Left ventricle myocardium inferior (tissue), 1 donor: ENCODE measurements around the gene STAT5A. TPM values are rescaled to one million over a fixed set of nuclear protein-coding genes. Genes with fewer than 3 reads are reported as not detected.
A peak's percentile ranks its signal among the peaks of the same experiment; 100 is the strongest.
"Not testable (repeated sequence)": the region's sequence is repeated elsewhere in the genome, so short reads cannot be mapped to it uniquely, and the experiment has no call there.

Source experiments
- DNase-seq: peaks from one replicate; pipeline ENCODE4 v3.0.0-alpha.2; 2020
- H3K27ac ChIP-seq: fragments of 200-600 bp; replicated peaks from 2 replicates; pipeline ENCODE4 v1.8.0; 2021
- H3K27me3 ChIP-seq: fragments of 200-600 bp; 2 replicates; pipeline ENCODE4 v1.8.0; 2021; ENCODE audit warnings: low read depth
- H3K36me3 ChIP-seq: fragments of 200-600 bp; 2 replicates; pipeline ENCODE4 v1.8.0; 2021
- H3K4me1 ChIP-seq: fragments of 200-600 bp; 2 replicates; pipeline ENCODE4 v1.8.0; 2021
- H3K4me3 ChIP-seq: fragments of 200-600 bp; 2 replicates; pipeline ENCODE4 v1.8.0; 2021; ENCODE audit warnings: mild to moderate bottlenecking, moderate library complexity
- H3K9me3 ChIP-seq: fragments of 200-600 bp; replicated peaks from 2 replicates; pipeline ENCODE4 v1.8.0; 2021
- intact Hi-C: fragments of 100-400 bp; cut with micrococcal nuclease; formaldehyde crosslinking; loops from one replicate; pipeline ENCODE4 v1.11.0; 2022
- total RNA-seq: library from RNA; stranded (reverse); fragmentation: NEBNext Ultra II Directional; extraction: Animal tissue kit (Norgen Biotek cat#: 25700); gene quantifications from one replicate; pipeline ENCODE4 v1.2.1, GENCODE V29; 2021
- TF ChIP-seq, protein P1 (sequence below): fragments of 200-600 bp; IDR thresholded peaks from 2 replicates; pipeline ENCODE4 v1.8.0; 2021; ENCODE audit warnings: antibody characterized with exemption, mild to moderate bottlenecking, borderline replicate concordance
- donor health status: DM: no; HTN: yes; CAD: no; lungs with severe emphysema.

Gene STAT5A
- total RNA-seq, 1 donor from 2014 or later: 16.7 TPM

DNA sequence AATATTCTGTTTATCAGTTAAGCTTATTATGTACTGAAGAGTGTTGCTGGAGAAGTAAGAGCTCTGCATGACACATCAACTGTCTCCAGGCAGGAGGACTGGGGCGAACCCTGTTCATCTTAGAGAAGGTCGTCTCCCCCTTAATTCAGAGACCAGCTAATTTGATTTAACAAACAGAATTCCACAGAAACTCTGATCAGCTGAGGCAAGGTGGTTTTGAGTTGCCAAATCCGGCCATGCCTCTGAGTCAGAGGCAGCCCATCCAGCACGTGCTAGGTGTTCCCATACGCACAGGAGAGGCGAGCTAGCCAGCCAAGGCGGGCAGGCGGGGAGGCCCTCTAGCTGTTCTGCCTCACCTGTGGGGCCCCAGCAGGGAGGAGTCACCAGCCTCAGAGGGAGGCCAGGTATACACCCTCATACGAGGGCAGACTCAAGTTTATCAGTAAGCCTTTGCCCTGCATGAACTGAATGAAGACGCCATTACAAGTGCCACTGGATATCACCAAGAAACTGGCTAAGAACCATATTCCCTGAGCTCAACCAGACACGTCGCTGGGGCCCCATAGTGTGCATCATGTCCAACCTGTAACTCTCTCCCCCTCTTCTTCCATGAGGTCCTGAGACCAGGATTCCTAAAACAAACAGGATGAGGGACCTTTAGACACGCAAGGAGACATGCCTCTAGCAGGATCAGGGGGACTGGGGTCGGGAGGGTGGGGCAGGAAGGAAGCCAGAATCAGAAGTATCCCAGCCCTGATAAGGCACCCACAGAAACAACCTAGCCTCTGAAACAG is 25.7 kb downstream of the STAT5A start:
- Histone ChIP-seq H3K4me1 (peaks cover 75% of the 10 kb centered on the region), H3K27me3 (no peaks in the 10 kb centered on the region), H3K9me3 (no peaks in the 10 kb centered on the region), H3K27ac (peak overlapping the region; percentile 34), H3K36me3 (peaks cover 73% of the 10 kb centered on the region), H3K4me3 (no peak overlapping the region)
- no peak for DNase-seq
- intact Hi-C loops: no loop called here
- TF ChIP-seq, protein P1, sequence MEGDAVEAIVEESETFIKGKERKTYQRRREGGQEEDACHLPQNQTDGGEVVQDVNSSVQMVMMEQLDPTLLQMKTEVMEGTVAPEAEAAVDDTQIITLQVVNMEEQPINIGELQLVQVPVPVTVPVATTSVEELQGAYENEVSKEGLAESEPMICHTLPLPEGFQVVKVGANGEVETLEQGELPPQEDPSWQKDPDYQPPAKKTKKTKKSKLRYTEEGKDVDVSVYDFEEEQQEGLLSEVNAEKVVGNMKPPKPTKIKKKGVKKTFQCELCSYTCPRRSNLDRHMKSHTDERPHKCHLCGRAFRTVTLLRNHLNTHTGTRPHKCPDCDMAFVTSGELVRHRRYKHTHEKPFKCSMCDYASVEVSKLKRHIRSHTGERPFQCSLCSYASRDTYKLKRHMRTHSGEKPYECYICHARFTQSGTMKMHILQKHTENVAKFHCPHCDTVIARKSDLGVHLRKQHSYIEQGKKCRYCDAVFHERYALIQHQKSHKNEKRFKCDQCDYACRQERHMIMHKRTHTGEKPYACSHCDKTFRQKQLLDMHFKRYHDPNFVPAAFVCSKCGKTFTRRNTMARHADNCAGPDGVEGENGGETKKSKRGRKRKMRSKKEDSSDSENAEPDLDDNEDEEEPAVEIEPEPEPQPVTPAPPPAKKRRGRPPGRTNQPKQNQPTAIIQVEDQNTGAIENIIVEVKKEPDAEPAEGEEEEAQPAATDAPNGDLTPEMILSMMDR: no peak

GRCh38 chr17:42315402-42316156 is 27.3 kb downstream of the STAT5A start:
- TF ChIP-seq, protein P1: no peak
- H3K9me3 ChIP-seq: no peaks in the 10 kb centered on the region
- peaks cover 82% of the 10 kb centered on the region for H3K4me1 ChIP-seq
- H3K36me3 ChIP-seq: peaks cover 80% of the 10 kb centered on the region
- no peaks in the 10 kb centered on the region for H3K27me3 ChIP-seq
- H3K27ac ChIP-seq: peak overlapping the region; percentile 34
- H3K4me3 ChIP-seq: no peak overlapping the region
- no peak for DNase-seq
- intact Hi-C loops: loop anchor here (5.0 kb wide), 2 partner anchors 92 to 212 kb away; no protein-coding TSS in a partner anchor

- Histone ChIP-seq H3K27me3 (no peaks in the 10 kb centered on the region), H3K9me3 (no peaks in the 10 kb centered on the region), H3K4me1 (peaks cover 73% of the 10 kb centered on the region), H3K27ac (peak overlapping the region; percentile 77), H3K4me3 (no peak overlapping the region), H3K36me3 (peaks cover 88% of the 10 kb centered on the region)
- intact Hi-C loops: loop anchor here (5.0 kb wide), 2 partner anchors 91 to 211 kb away; no protein-coding TSS in a partner anchor
- TF ChIP-seq, protein P1: no peak
- no peak for DNase-seq
Observed at GRCh38 chr17:42316755-42317154, 28.5 kb downstream of the STAT5A start.

GRCh38 chr17:42317266-42317845 is 29.1 kb downstream of the STAT5A start:
- DNase-seq: no peak
- H3K36me3 ChIP-seq: peaks cover 94% of the 10 kb centered on the region
- peak overlapping the region; percentile 77 for H3K27ac ChIP-seq
- H3K4me1 ChIP-seq: peaks cover 70% of the 10 kb centered on the region
- no peaks in the 10 kb centered on the region for H3K9me3 ChIP-seq
- intact Hi-C loops: loop anchor here (5.0 kb wide), 2 partner anchors 90 to 210 kb away; no protein-coding TSS in a partner anchor
- TF ChIP-seq, protein P1: no peak
- H3K27me3 ChIP-seq: no peaks in the 10 kb centered on the region
- H3K4me3 ChIP-seq: no peak overlapping the region

DNA sequence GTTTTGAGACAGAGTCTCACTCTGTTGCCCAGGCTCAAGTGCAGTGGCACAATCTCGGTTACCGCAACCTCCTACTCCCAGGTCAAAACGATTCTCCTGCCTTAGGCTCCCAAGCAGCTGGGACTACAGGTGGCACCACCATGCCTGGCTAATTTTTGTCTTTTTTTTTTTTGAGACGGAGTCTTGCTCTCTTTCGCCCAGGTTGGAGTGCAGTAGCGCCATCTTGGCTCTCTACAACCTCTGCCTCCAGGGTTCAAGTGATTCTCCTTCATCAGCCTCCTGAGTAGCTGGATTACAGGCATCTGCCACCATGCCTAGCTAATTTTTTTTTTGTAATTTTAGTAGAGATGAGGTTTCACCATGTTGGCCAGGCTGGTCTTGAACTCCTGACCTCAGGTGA is 29.7 kb downstream of the STAT5A start:
- H3K27ac ChIP-seq: peak overlapping the region; percentile 77
- H3K4me1 ChIP-seq: peaks cover 70% of the 10 kb centered on the region
- H3K36me3 ChIP-seq: peaks cover 96% of the 10 kb centered on the region
- H3K27me3 ChIP-seq, DNase-seq, H3K4me3 ChIP-seq, H3K9me3 ChIP-seq: not testable (repeated sequence)
- intact Hi-C loops: loop anchor here (5.0 kb wide), 2 partner anchors 89 to 209 kb away; no protein-coding TSS in a partner anchor
